ENCODE results near the gene LCN9. TPM values are rescaled to one million over a fixed set of nuclear protein-coding genes. Genes with fewer than 3 reads are reported as not detected.

The LCN9 gene
- total RNA-seq, 1 donor from 2014 or later: 2.4 TPM

DNA sequence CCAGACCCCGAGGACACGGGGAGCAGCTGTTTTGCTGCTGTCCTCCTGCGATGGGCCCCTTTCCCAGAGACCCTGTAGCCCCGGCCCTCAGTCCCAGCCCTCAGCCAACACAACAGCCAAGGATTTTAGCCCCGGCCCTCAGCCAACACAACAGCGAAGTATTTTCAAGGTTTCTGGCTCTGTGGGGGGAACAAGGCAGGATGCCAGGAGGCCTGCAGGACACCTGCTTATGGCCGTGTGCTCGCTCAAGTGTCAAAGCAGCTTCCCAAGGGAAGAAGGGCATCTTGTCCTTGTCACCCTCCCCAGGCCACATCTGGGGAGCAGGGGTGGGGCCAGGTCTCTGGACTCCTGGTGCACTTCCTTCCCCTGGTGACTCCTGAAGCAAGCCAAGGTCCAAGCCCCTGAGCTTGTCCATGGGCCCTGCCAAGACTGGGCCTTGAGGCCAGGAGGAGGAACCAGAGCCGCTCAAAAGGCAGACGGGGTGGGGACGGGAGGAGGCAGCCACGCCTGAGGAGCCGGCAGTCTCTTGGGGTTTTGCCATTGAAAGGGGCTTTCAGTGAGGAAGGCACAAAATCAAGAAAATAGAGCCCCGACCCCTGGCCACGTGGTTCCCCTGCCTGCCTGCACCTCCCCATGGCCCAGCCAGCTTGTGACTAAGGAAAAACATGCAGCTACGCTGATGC, 49.6 kb downstream of the LCN9 start:
- Histone ChIP-seq H3F3A (ENCODE audit: low read depth) (no peaks in the 10 kb centered on the region), H3K4me3 (no peak overlapping the region), H3K27ac (no peak overlapping the region), H3K9ac (no peak overlapping the region), H3K9me3 (ENCODE audit: low read depth) (no peaks in the 10 kb centered on the region), H3K79me2 (ENCODE audit: low read depth) (no peaks in the 10 kb centered on the region), H4K20me1 (ENCODE audit: low read depth) (peaks cover 27% of the 10 kb centered on the region), H2AFZ (replicated peaks) (no peak overlapping the region), H3K36me3 (no peaks in the 10 kb centered on the region), H3K4me2 (no peak overlapping the region), H3K27me3 (peaks cover 47% of the 10 kb centered on the region), H3K4me1 (no peaks in the 10 kb centered on the region)
- Mint-ChIP-seq H3K27me3 (ENCODE audit: insufficient read depth, low read depth) (peaks cover 41% of the 10 kb centered on the region), H3K4me3 (no peak overlapping the region), H3K36me3 (no peaks in the 10 kb centered on the region), H3K27ac (no peak overlapping the region), H3K9me3 (no peaks in the 10 kb centered on the region), H3K4me1 (no peaks in the 10 kb centered on the region)
- TF ChIP-seq EZH2phosphoT487 (IDR thresholded peaks at IDR 0.05): no peak
- TF ChIP-seq, protein P1, sequence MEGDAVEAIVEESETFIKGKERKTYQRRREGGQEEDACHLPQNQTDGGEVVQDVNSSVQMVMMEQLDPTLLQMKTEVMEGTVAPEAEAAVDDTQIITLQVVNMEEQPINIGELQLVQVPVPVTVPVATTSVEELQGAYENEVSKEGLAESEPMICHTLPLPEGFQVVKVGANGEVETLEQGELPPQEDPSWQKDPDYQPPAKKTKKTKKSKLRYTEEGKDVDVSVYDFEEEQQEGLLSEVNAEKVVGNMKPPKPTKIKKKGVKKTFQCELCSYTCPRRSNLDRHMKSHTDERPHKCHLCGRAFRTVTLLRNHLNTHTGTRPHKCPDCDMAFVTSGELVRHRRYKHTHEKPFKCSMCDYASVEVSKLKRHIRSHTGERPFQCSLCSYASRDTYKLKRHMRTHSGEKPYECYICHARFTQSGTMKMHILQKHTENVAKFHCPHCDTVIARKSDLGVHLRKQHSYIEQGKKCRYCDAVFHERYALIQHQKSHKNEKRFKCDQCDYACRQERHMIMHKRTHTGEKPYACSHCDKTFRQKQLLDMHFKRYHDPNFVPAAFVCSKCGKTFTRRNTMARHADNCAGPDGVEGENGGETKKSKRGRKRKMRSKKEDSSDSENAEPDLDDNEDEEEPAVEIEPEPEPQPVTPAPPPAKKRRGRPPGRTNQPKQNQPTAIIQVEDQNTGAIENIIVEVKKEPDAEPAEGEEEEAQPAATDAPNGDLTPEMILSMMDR (IDR thresholded peaks at IDR 0.05): no peak
- no peak for TF ChIP-seq EZH2 (IDR thresholded peaks at IDR 0.05)
- DNase-seq (ENCODE audit: low spot score): no peak

DNA sequence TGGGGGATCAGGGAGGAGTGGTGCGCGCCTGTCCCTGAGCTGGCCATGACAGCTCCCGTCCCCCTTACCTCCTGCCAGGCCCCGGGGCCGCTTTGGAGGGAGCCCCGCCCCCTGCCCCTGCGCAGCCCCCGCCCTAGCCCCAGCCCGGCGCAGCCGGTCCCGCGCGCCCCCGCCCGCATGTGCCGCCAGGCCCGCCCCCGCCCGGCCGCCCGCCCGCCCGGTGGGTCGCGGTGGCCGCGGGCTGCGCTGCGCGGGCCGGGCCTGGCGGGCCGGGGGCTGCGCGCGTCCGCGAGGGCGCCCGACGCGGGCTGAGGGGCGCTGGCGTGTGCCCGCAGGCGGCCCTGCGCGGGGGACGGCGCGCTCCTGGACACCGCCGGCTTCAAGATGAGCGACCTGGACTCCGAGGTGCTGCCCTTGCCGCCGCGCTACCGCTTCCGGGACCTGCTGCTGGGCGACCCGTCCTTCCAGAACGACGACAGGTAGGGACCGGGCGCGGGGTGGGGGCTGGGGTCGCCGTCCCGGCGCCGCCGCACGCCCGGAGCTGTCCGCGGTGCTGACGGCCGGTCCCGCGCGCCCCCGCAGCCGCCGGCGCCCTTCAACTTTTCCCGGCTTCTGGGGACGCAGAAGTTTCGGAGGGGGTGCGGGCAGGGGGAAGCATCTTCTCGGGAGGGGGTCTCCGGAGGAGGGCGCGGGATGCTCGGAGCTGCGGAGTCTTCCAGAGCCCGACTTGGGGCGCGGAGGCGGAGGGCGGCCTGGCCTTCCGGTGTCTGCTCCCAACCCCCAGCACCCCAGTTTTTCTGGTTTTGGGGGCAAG, 51.3 kb downstream of the LCN9 start:
- Histone ChIP-seq H3F3A (ENCODE audit: low read depth) (no peaks in the 10 kb centered on the region), H3K79me2 (ENCODE audit: low read depth) (no peaks in the 10 kb centered on the region), H2AFZ (replicated peaks) (no peak overlapping the region), H3K27ac (no peak overlapping the region), H3K36me3 (no peaks in the 10 kb centered on the region), H3K27me3 (peaks cover 47% of the 10 kb centered on the region), H4K20me1 (ENCODE audit: low read depth) (peaks cover 27% of the 10 kb centered on the region), H3K4me1 (no peaks in the 10 kb centered on the region), H3K4me2 (peak overlapping the region; percentile 71), H3K9ac (no peak overlapping the region), H3K9me3 (ENCODE audit: low read depth) (no peaks in the 10 kb centered on the region), H3K4me3 (peak overlapping the region; percentile 45)
- peak; percentile 85 for DNase-seq (ENCODE audit: low spot score)
- H3K27me3 Mint-ChIP-seq (ENCODE audit: insufficient read depth, low read depth): peaks cover 42% of the 10 kb centered on the region
- no peak overlapping the region for H3K4me3 Mint-ChIP-seq
- no peaks in the 10 kb centered on the region for H3K9me3 Mint-ChIP-seq
- H3K27ac Mint-ChIP-seq: no peak overlapping the region
- no peaks in the 10 kb centered on the region for H3K4me1 Mint-ChIP-seq
- TF ChIP-seq, protein P1 (IDR thresholded peaks at IDR 0.05): no peak
- TF ChIP-seq EZH2phosphoT487 (IDR thresholded peaks at IDR 0.05) (peak; percentile 69), EZH2 (IDR thresholded peaks at IDR 0.05) (peak; percentile 83)
- no peaks in the 10 kb centered on the region for H3K36me3 Mint-ChIP-seq

DNA sequence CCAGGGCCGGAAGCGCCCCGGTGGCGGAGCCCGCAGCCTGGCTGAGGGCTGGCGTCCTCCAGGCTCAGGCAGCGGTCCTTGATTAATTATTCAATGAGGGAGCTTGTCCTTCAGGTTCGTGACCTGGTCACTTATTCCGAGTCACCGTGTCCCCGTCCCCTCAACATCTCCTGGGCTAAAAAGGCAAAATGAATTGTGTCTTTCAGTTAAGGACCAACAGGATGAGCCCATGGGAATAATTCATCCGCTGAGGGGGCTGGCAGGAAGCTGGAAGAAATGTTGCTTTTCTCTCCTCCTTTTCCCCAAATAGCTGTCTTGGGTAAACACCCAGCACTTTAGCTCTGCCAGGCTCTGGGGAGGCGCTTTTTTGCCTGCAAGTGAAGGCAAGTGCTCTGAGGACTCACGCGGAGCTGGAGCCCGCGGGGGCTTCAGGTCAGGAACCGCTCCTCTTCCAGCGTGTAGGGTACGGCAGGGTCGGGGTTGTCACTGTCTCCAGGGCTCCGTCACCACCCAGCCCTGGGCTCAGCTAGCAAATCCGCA, 52.0 kb downstream of the LCN9 start:
- Histone ChIP-seq H2AFZ (replicated peaks) (no peak overlapping the region), H3K27ac (no peak overlapping the region), H3K9ac (no peak overlapping the region), H3K36me3 (no peaks in the 10 kb centered on the region), H3K9me3 (ENCODE audit: low read depth) (no peaks in the 10 kb centered on the region), H3K4me2 (peak overlapping the region; percentile 71), H3K27me3 (peaks cover 47% of the 10 kb centered on the region), H3K4me3 (no peak overlapping the region), H4K20me1 (ENCODE audit: low read depth) (peaks cover 27% of the 10 kb centered on the region), H3K79me2 (ENCODE audit: low read depth) (no peaks in the 10 kb centered on the region), H3K4me1 (no peaks in the 10 kb centered on the region), H3F3A (ENCODE audit: low read depth) (no peaks in the 10 kb centered on the region)
- peak overlapping the region; percentile 33 for H3K4me3 Mint-ChIP-seq
- H3K27ac Mint-ChIP-seq: no peak overlapping the region
- no peaks in the 10 kb centered on the region for H3K9me3 Mint-ChIP-seq
- peak; percentile 34 for TF ChIP-seq EZH2phosphoT487 (IDR thresholded peaks at IDR 0.05)
- peak; percentile 60 for TF ChIP-seq EZH2 (IDR thresholded peaks at IDR 0.05)
- TF ChIP-seq, protein P1 (IDR thresholded peaks at IDR 0.05): no peak
- DNase-seq (ENCODE audit: low spot score): no peak
- no peaks in the 10 kb centered on the region for H3K36me3 Mint-ChIP-seq
- no peaks in the 10 kb centered on the region for H3K4me1 Mint-ChIP-seq
- H3K27me3 Mint-ChIP-seq (ENCODE audit: insufficient read depth, low read depth): peaks cover 40% of the 10 kb centered on the region

Measured in neural progenitor cell (in vitro differentiated cells).